Stimulated activated CD4-positive, alpha-beta T cell treated with anti-CD3 and anti-CD28 coated beads, Interleukin-4, amount 100 ng/mL, for 48 hours (primary cell): ENCODE measurements around the gene ELMOD2.
A peak's percentile ranks its signal among the peaks of the same experiment; 100 is the strongest.
"Not testable (repeated sequence)": the region's sequence is repeated elsewhere in the genome, so short reads cannot be mapped to it uniquely, and the experiment has no call there.

Experiments used
- DNase-seq, 2 donors: peaks; one replicate each; pipeline ENCODE4 v3.0.0-alpha.2; 2020; ENCODE audit warnings: low read depth in 2 of 2

The ELMOD2 gene

GRCh38 chr4:140523857-140524742 lies at the start of gene ELMOD2:
Gene ELMOD2, plus strand, starts transcription at chr4:140524168. Its CDS starts 1,261 bp downstream, at chr4:140525429.
- DNase-seq, result peak; percentile 94 to 96

- DNase-seq, result no peak
These were observed 40.5 kb upstream of the ELMOD2 start for GRCh38 chr4:140483445-140483844.

DNA sequence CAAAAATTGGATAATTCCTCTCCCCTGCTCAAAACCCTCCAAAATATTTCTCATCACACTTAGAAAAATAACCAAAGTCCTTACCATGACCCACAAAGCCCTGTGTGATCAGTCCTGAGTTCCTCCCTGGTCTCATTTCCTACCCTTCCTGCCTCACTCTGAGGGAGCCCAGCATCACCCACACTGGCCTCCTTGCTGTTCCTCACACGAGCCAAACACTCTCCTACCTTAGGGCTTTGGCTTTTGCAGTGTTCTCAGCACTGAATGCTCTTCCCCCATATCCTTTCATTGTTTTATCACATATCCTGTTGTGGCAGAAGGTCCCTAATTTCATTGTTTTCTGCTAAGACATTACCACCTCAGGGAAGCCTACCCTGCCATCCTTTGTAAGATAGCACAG lies 38.0 kb upstream of the ELMOD2 start:
- DNase-seq, result no peak

DNA sequence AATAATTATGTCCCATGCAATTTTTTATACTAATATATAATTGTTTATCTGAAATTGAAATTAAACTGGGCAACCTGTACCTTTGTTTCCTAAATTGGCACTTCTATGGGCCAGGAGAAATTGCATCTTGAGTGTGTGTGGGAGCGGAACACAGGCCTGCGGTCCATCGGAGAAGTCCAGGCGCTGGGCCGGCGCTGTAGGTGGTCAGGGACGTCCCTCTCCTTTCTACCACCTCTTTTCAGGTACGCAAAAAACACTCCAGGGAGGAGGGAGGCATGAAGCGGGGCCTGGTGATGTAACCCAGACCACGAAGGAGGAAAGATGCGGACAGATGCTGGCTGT lies 26.6 kb upstream of the ELMOD2 start:
- no peak for DNase-seq

GRCh38 chr4:140497747-140498636 lies 26.0 kb upstream of the ELMOD2 start, which contains the start of gene MGAT4D:
Gene MGAT4D, minus strand, starts transcription at chr4:140498293. Its CDS starts 71 bp downstream, at chr4:140498222.
- DNase-seq, result no peak

DNA sequence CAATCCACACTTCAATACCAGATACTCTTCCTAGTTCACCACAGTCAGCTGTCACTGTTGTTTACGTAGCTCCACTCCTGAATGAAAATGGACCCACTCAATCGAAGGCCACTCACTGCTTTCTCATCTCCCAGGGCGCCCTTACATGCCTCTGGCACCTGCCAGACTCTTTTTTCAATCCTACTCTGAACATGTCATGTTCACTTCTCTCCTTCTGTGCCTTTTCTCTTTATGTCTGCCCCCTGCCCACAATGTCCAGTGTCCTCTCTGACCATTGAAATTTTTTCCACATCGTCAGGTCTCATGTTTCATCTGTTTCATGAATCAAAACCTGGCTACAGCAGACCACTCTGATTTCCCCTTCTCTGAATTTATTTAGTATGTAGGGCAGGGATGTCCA lies 24.6 kb upstream of the ELMOD2 start:
- DNase-seq, result no peak

DNA sequence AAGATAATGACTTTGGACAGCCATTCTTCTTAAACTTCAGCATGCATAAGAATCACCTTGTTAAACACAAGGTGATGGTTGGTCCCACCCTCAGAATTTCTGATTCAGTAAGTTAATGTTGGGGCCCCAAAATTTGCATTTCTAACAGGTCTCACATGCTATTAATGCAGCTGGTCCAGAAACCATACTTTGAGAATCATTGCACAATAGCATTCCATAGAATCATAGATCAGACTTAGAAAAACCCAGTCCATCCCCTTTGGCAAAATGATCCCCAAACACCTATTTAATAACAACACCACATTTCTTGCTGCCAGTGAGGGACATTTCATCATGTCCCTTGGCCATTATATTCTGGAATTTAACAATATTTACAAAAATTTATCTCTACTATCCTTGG lies 19.7 kb upstream of the ELMOD2 start:
- DNase-seq, result no peak

- not testable (repeated sequence) for DNase-seq
These were observed 10.2 kb upstream of the ELMOD2 start for GRCh38 chr4:140513765-140514164.

- no peak for DNase-seq
These were observed 8.5 kb upstream of the ELMOD2 start for GRCh38 chr4:140515423-140515822.

DNA sequence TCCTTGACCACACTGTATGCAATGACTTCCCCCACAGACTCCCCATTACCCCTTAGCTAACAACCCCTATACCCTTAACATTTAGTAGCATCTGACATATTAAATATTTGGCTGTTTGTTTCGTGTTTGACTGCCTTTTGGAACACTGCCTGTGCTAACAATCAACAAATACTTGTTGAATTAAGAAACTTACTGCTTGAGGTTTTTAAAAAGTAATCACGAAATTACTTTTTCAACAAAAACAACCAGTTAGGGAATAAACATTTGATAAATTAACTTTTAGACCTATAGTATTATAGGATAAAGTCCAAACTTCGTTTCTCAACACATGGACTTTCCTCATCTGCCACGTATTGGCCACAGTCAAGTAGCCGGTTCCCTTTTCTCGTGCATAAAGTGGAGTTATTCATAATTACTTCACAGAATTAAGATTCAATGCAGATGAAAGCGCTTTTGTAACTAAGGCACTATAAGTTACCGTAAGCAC lies 555 bp upstream of the ELMOD2 start:
- DNase-seq, result no peak

- DNase-seq, result no peak
These were observed 5.5 kb downstream of the ELMOD2 start for GRCh38 chr4:140529434-140529833.

GRCh38 chr4:140533951-140534480 lies 10.0 kb downstream of the ELMOD2 start:
- DNase-seq, result no peak

DNA sequence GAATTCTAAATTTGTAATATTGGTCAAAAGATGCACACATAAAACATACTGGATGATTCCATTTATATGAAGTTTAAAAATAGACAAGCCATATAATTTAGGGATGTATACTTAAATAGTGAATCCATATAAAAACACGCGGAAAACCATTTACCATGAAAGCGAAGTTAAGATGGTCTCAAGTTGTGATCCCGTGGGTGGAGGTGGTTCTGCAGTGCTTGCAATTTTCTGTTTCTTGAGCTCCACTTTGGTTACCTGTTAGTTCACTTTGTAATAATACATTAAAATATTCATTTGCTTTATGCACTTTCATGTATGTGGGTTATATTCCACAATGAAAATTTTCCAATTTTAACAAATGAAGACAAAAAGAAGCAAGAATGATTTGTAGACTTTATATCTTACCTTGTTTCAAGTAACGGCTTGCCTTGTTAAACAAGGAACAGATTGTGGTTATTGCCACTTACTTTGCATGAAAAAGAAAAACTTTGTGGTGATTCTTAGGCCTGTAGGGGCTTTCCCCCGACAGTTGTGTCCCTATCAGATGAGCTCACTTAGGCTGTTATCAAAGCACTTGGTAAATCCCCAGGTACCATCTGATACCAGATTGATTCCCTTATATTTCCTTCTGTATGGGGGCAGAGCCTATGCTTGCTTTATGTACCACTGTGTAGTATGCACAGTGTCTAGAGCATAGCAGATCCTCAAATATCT lies 32.6 kb downstream of the ELMOD2 start:
- peak in 1 of 2 donors; percentile 13 for DNase-seq

- no peak for DNase-seq
These were observed 34.0 kb downstream of the ELMOD2 start for GRCh38 chr4:140557831-140558435.

DNA sequence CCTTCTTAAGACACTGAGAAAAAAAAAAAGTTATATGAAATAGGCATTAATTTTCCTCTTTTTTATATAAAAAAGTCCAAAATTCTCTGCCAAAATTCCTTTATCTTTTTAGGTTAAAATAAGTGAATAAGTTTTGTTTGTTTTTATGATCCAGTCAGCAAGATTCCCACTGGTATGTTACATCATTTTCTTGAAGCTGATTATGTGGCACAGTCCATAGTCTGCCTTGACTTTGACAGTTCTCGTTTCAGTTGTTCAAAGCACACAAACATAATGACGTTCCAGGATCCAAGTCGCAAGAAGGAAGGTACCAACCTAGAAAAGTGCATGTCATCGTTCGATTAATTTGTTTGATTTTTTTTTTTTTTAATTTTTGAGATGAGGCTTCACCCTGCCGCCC lies 35.7 kb downstream of the ELMOD2 start:
- no peak for DNase-seq

- no peak for DNase-seq
These were observed 44.7 kb downstream of the ELMOD2 start, which contains the start of gene UCP1 for GRCh38 chr4:140568507-140569306. Gene UCP1, minus strand, starts transcription at chr4:140568961. Its CDS starts 232 bp downstream, at chr4:140568729.

DNA sequence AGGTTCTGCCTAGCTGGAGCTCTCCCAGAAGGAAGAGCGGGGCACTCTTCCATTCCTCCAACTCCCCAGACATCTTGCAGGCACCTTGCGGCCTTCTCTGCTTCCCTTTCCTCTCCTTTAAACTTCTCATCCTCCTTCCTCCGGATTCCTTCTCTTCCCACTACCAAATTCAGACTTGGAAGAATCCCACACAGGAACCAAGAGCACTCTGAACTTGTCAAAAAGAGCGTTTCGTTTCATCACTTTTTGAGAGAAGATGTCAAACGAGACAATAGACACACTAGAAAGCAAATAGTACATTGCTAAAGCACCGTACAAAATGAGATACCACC lies 45.3 kb downstream of the ELMOD2 start:
- no peak for DNase-seq

GRCh38 chr4:140571620-140572019 lies 47.7 kb downstream of the ELMOD2 start:
- no peak for DNase-seq

- no peak for DNase-seq
These were observed 51.5 kb downstream of the ELMOD2 start for GRCh38 chr4:140575489-140575888.

- no peak for DNase-seq
These were observed 55.3 kb downstream of the ELMOD2 start for GRCh38 chr4:140579278-140579677.
